Measurements from ENCODE around the gene SERINC5.

Gene SERINC5

GRCh38 chr5:80103371-80103770 is 152.5 kb downstream of the SERINC5 start:
- DNase-seq (ENCODE audit: low read depth, low spot score) = no peak

- DNase-seq (ENCODE audit: low read depth, low spot score) = no peak
These were observed 153.9 kb downstream of the SERINC5 start for GRCh38 chr5:80101993-80102392.

- no peak for DNase-seq (ENCODE audit: low read depth, low spot score)
These were observed 158.4 kb downstream of the SERINC5 start for GRCh38 chr5:80097451-80097850.

- no peak for DNase-seq (ENCODE audit: low read depth, low spot score)
These were observed 161.6 kb downstream of the SERINC5 start for GRCh38 chr5:80094236-80094738.

- no peak for DNase-seq (ENCODE audit: low read depth, low spot score)
These were observed 162.1 kb downstream of the SERINC5 start for GRCh38 chr5:80093796-80094195.

GRCh38 chr5:80092486-80093107 is 163.3 kb downstream of the SERINC5 start:
- DNase-seq (ENCODE audit: low read depth, low spot score) = no peak

GRCh38 chr5:80091792-80092192 is 164.1 kb downstream of the SERINC5 start:
- peak; percentile 33 for DNase-seq (ENCODE audit: low read depth, low spot score)

- DNase-seq (ENCODE audit: low read depth, low spot score) = no peak
These were observed 165.0 kb downstream of the SERINC5 start for GRCh38 chr5:80090884-80091166.

GRCh38 chr5:80083101-80083890 is 172.6 kb downstream of the SERINC5 start:
- no peak for DNase-seq (ENCODE audit: low read depth, low spot score)

- no peak for DNase-seq (ENCODE audit: low read depth, low spot score)
These were observed 173.1 kb downstream of the SERINC5 start for GRCh38 chr5:80082731-80083100.

GRCh38 chr5:80082281-80082680 is 173.6 kb downstream of the SERINC5 start:
- no peak for DNase-seq (ENCODE audit: low read depth, low spot score)

- DNase-seq (ENCODE audit: low read depth, low spot score) = no peak
These were observed 176.9 kb downstream of the SERINC5 start for GRCh38 chr5:80078921-80079320.

- no peak for DNase-seq (ENCODE audit: low read depth, low spot score)
These were observed 178.7 kb downstream of the SERINC5 start for GRCh38 chr5:80077051-80077714.

- DNase-seq (ENCODE audit: low read depth, low spot score) = no peak
These were observed 179.5 kb downstream of the SERINC5 start for GRCh38 chr5:80076131-80077050.

- no peak for DNase-seq (ENCODE audit: low read depth, low spot score)
These were observed 183.5 kb downstream of the SERINC5 start for GRCh38 chr5:80072103-80073073.

GRCh38 chr5:80071510-80072021 is 184.3 kb downstream of the SERINC5 start:
- DNase-seq (ENCODE audit: low read depth, low spot score) = no peak

GRCh38 chr5:80070338-80071056 is 185.4 kb downstream of the SERINC5 start:
- DNase-seq (ENCODE audit: low read depth, low spot score) = no peak

- DNase-seq (ENCODE audit: low read depth, low spot score) = no peak
These were observed 185.9 kb downstream of the SERINC5 start for GRCh38 chr5:80069918-80070318.

- no peak for DNase-seq (ENCODE audit: low read depth, low spot score)
These were observed 186.5 kb downstream of the SERINC5 start for GRCh38 chr5:80069251-80069800.

Measured in activated CD4-positive, CD25-positive, alpha-beta regulatory T cell treated with anti-CD3 and anti-CD28 coated beads, Interleukin-2, amount 50 U/mL, for 16 hours (primary cell).